Stimulated activated CD4-positive, alpha-beta T cell treated with anti-CD3 and anti-CD28 coated beads, Interleukin-1b, Interleukin-23, amount 100 ng/mL, for 1 hour (primary cell): ENCODE results near the gene WFDC8.

Experiments used
- DNase-seq, 2 donors: peaks; one replicate each; pipeline ENCODE4 v3.0.0-alpha.2; 2020; ENCODE audit warnings: low read depth in 2 of 2

The WFDC8 gene

DNA sequence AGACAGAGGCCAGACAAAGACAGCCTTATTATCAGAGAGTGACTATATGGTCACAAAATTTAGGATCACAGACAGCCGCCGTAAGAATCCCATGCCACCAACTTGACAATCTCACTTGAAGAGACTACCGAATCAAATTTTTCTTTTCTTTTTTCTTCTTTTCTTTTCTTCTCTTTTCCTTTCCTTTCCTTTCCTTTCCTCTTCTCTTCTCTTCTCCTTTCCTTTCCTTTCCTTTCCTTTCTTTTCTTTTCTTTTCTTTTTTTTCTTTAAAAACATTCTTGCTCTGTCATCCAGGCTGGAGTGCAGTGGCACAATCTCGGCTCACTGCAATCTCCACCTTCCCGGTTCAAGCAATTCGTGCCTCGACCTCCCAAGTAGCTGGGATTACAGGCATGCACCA lies 30.7 kb downstream of the WFDC8 start:
- DNase-seq = no peak

DNA sequence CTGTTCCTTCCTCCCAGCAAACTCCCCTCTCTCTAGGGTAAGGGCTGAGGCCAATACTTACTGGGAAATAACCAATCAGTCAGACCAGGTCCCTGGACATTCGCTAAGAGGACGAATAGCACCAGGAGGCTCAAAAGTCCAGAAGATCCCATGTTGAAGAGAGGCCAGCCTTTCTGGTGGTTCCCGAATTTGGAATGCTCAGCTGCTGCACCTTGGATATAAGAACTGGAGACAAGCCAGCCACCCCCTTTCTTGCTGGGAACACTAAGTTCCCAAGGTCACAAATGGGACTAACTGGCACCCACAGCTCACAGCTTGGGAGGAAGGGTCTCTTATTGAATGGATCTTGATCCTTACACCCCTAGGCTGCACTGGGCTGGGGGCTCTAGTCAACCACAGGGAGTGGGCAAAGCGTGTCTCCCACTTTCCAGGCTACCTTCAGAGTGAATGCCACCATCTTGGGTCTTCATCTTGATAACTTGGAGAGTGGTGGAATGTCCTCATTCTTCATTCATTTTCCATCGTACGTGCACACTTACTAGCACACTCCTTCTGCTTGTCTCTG lies 31.8 kb downstream of the WFDC8 start, which contains the start of gene EPPIN:
EPPIN (minus strand) TSS at position 196 of the 565 bp plus-strand sequence; CDS start at position 152, 44 bp downstream.
- no peak for DNase-seq

DNA sequence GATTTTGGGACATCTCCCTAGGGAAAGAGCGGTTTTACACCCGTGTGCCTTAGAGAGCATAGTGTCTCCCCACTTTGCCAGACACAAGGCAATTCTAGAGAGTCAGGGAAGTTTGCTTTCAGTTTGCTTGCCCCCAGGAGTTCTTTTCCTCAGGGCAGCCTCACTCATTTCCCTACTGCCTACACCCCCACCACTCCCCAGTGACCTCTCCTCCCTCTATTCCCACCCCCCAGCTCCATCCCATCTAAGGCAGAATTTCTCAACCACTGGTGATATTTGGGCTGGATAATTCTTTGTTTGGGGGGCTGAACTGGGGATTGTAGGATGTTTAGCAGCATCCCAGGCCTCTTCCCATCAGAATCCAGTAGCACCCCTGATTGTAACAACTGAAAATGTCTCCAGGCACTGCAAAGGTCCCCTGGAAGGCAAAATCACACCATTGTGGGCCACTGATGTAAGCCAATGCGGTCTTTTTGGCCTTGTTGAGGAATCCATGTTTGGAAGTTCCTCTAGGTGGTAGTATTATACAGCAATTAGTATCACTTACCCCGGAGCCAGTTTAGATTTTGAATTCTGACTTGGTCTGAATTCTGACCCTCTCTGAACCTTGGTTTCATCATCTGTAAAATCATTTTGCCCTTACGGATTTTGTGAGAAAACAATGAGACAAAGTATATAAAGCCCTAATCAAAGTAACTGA lies 33.2 kb downstream of the WFDC8 start:
- no peak for DNase-seq

DNA sequence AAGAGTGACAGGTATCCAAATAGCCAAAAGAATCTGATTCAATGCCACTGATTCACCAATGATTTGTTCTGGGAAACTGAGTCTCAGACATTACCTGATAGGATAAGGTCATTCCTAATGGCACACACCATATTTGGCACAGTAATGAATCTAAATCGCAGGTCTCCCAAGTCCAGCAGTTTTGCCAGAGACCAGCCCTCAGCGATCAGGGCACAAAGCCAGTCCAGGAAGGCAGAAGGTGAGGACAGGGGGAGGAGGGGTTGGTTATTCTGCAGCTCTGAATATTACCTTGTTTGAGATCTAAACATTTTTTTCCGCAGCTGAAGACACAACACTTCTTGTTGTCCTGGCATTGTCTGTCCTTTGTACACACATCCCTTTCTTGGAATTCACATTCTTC lies 33.7 kb downstream of the WFDC8 start:
- no peak for DNase-seq

DNA sequence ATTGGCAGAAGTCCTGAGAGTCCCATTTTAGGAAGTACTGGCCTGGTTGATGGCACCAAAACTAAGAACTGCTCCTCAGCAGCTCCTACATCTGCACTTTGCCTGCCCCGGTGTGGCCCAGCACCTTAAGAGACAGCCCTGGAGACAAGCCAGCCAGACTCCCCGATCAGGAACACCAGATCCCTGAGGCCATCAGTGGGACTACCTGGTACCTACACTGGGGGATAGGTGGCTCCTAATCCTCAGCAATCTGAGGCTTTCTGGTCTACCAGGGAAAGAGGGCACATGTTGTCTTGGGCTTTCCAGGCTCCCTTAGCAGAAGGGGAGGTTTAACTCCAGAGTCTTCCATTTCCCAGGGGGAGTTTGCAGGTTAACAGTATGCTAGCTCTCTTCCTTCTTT lies 39.7 kb downstream of the WFDC8 start, which contains the start of gene WFDC6:
WFDC6 (minus strand) TSS at position 101 of the 400 bp plus-strand sequence; CDS start at position 26, 75 bp downstream.
- DNase-seq = no peak

DNA sequence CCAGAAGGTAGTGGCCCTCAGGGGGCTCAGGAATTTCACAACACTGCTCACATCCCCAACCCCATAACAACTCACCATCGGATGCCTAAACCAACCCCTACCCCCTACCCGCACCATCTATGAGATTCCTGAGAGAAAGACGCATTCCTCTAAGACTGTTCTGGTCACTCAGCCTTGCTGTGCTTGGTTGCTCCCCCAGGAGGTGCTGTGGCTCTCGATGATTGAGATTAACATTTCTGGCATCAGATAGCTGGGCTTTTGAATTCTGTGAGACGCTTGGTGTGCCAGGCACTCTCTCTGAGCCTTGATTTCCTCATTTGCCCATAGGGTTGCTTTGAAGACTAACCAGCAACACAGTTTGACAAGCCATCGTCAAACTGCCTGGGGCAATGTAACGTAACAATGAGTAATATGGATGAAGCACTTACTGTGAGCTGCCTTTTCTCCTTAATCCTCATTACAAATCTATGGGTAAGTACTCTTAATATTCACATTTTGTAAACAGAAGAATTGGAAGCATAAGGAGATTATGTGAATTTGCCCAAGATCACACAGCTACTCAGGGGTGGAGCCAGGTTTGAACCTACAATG lies 40.8 kb downstream of the WFDC8 start:
- no peak for DNase-seq

DNA sequence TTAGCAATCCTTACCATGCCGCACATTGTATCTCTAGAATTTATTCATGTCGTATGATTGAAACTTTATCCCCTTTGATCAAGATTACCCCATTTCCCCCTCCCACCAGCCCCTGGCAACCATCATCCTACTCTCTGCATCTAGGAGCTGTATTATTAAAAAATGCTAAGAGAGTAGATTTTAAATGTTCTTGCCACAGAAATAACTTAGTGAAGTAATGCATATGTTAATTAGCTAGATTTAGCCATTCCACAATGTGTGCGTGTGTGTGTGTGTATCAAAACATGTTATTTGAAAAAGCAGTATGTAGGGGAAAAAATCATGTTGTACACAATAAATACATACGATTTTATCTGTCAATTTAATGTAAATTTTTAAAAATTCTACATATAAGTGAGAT lies 51.8 kb downstream of the WFDC8 start:
- DNase-seq = no peak

DNA sequence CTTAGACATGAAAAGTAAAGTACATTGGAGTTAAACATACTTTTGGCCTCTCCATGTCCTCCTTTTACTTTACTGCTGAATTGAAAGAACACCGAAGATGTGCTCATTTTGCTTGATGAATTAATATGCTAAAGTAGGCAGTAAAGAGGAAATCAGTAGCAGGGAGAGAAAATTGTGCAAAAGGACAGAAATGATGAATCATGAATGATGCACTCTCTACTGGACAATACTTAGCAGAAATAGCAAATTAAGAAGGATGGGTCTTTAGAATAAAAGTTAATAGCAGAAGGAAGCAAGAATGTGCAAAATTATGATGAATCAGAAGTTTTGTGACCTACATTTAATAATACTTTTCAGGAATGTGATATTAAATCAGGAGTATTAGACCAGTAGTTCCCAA lies 55.3 kb downstream of the WFDC8 start:
- DNase-seq = no peak

DNA sequence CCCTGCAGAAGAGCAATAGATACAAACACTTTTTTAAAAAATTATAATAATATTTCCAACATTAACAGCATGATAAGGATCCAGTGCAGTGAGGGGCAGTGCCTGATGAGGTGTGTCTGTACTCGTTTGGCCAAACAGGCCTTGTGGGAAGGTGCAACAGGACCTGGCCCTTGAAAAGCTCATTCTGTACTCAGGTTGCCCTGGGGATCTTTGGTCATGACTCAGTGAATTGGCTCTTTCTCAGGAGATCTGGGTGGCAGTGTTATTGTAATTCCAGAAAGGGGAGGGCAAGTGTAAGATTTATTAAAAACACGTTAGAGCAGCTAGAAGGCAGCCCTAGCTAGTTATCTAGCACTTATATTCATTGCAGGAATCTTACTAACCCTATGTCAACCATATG lies 60.8 kb downstream of the WFDC8 start:
- DNase-seq = no peak

DNA sequence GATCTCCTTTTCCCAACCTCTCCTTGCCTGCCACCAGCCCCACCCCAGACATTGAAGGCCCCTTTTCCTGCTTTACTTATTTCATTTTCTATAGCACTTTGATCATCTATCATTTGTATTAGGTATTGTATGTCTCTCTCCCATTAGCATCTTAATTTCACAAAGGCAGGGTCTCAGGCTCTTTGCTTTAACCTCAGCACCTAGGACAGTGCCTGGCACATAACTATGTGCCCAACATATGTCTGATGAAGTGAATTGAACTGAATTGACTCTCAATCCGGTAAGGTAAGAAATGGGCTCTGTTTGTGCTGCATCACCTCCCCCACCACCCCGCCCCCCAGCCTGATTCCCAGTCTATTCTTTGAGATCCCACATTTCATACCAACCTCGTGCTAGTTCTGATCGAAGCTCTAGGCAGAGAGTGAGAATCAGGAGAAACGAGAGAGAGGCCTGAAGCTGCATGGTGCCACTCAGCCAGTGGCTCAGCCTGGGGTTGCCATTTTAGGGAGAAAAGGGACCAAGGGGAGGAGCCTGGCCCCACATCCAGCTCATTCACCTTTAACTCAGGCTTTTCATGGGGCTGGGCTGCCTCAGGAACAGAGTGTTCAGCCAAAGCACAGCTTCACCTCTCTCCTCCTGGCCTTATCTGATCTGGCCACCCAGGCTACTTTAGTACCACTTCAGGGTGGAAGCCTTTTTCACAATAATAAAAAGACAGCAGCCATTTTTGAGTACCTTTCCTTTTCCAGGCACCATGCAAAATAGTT lies 63.8 kb downstream of the WFDC8 start, which contains the start of gene SPINT3:
SPINT3 (minus strand) TSS at position 476 of the 767 bp plus-strand sequence; CDS start at position 462, 14 bp downstream.
- no peak for DNase-seq

DNA sequence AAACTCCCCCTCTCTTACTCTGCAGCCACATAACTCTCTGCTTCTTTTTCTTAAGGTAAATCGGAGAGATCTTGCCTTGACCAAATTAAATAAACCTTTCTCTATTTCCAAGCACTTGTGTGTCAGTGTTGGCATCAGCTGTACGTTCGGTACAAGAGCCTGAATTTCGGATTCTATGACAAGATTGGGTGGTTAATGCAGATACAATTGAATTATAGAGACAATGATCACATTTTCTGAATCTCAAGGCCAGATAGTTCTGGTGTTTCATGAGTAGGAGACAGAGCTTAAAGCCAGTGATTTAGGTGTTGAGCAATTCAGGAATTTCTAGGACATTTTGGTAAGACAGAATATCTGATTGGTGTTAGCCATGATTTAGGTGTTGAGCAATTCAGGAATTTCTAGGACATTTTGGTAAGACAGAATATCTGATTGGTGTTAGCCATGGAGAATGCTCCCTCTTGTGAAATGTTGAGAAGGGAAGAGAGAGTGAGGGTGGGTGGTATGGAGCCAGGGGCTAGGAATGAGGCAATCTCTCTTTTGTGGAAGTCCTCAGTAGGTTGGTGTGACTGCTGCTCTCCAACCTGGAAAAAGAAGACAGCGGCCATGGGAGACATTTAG lies 68.7 kb downstream of the WFDC8 start:
- no peak for DNase-seq

DNA sequence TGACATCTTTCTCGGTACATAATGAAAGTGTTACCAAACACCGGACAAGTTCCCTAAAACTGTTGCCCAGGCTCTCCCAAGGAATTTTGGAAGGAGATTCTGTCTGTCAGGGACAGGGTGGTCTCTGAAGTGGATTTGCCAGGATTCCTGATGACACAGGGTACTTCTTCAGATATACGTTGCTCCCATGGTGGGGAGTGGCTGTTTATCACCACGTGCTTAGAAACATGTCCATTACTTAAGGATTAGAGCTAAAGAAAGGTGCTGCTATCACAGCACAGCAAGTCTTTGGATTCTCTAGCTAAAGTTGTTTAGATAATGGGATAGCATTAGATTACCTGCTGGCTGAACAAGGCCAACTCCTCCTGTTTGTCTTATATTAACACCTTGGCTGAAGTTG lies 70.0 kb downstream of the WFDC8 start:
- no peak for DNase-seq

DNA sequence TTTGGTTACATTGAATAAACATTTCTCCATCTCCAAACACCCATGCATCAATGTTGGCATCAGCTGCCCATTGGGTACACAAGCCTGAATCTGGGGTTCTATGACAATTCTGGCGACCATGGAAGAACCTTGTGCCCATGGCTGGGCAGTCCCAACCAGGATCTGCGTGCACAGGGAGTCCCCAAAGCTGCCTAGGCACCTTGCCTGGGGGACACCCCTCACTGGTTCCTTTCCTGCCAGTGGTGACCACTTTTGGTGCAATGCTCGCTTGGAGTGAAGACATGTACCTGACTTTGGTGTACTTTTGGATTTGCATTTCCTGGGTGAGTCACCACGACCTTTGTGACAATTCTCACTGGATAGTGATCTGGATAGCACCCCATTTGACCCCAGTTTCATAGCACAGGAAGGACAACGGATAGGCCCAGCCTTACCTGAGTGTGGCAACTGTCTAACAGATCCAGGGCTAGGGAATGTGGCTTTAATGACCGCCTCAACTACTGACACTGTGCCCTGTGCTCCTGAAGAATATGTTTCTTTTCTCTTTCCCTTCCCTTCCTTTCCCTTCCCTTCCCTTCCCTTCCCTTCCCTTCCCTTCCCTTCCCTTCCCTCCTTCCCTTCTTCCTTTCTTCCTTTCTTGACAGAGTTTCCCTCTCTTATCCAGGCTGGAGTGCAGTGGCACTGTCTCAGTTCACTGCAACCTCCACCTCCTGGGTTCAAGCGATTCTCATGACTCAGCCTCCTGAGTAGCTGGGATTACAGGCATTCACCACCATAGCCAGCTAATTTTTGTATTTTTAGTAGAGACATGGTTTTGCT lies 70.8 kb downstream of the WFDC8 start:
- no peak for DNase-seq

DNA sequence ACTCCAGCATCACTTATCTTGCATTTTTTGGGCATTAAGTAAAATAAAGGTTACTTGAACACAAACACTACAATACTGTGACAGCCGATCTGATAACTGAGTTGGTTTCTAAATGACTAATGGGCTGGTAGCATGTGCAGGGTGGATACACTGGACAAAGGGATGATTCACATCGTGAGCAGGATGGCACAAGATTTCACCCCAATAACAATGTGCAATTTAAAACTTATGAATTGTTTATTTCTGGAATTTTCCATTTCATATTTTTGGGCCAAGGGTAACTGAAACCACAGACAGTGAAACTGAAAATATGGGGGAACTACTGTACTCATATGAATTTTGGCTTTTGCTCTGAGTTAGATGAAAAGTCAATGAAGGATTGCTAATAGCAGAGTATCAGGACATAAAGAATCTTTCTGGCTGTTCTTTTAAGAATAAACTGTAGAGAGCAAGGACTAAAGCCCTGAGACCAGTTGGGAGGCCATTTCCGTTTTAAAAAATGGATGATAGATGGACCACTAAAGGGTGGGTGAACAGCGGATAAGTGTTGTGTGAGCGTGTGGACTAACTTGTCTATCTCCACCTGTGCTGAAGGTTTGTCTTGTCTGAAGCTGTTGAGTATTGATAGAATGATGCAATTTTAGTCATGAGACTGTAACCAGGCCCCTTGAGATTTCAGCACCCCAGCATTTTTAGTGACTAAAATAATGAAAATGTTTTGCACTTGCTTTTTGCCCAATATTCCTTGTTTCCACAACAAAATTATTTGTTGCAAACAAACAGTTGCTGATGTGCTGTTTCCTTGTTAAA lies 71.9 kb downstream of the WFDC8 start:
- DNase-seq = no peak

DNA sequence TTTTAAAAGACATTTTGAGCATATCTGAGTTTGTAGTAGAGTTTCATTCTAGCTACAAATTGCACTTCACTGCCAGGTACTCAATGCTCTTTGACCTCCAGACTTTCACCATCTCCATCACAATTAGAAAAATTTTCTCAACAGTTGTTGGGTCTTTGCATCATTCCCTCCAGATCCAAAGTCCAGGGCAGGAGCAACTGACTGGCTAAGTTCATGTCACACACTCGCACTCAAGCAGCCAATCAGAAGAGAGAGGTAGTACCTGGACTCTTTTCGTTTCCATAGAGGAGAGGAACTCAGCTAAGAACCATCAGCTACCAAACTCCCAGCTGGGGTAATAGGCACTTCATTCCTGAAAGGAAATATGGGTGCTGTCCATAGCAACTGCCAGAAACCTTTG lies 72.7 kb downstream of the WFDC8 start:
- no peak for DNase-seq

DNA sequence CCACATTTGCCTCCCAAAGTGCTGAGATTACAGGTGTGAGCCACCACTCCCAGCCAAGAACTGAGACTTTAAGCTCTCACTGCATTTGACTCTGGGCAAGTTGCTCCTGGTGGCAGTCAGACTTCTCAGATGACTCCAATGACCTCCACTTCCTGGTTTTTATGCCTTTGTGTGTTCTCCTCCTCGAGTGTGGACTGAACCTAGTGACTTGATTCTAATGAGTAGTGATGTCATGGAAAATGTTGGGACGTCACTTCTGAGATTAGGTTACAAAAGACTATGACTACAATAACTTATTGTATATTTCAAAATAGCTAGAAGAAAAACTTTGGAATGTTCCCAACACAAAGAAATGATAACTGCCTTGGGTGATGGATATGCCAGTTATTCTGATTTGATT lies 75.7 kb downstream of the WFDC8 start:
- DNase-seq = no peak

DNA sequence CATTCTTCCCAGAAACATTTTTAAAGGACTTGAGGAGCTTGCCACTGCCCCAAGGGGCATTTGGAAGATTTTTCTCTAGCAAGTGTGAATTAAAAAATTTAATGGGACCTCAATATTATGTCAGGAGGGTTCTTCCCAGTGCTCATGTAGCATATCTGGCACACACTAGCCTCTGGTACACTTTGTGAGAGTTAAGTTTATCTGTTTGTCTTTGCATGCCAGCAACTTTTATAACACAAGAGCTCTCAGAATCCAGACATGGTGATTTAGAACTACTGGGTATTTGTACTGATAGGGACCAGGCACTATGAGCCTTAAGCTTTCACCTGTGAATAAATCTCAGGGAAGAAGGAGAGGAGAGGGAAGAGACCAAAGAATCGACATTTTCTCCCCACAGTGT lies 76.5 kb downstream of the WFDC8 start:
- DNase-seq = no peak
